Stomach smooth muscle (tissue), 2 donors: ENCODE measurements around the gene PARVB.

Experiments
- H3K27ac ChIP-seq: one replicate; pipeline ENCODE4 v1.7.0; 2013; ENCODE audit warnings: mild to moderate bottlenecking, low read length, inconsistent platforms
- H3K27me3 ChIP-seq, 2 donors: one replicate each; pipeline ENCODE4 v1.7.0; 2013; ENCODE audit warnings: low read length in 2 of 2; ENCODE audit not compliant: insufficient read depth in 2 of 2, control insufficient read depth in 1 of 2
- H3K36me3 ChIP-seq, 2 donors: one replicate each; pipeline ENCODE4 v1.7.0; 2013; ENCODE audit warnings: low read length in 2 of 2; ENCODE audit not compliant: control insufficient read depth in 2 of 2, insufficient read depth in 2 of 2
- H3K4me1 ChIP-seq: one replicate; pipeline ENCODE4 v1.7.0; 2013; ENCODE audit warnings: low read length; ENCODE audit not compliant: control insufficient read depth, insufficient read depth
- H3K4me3 ChIP-seq, 2 donors: one replicate each; pipeline ENCODE4 v1.7.0; 2013; ENCODE audit warnings: low read length in 2 of 2
- H3K9ac ChIP-seq, 2 donors: one replicate each; pipeline ENCODE4 v1.7.0; 2013; ENCODE audit warnings: low read length in 2 of 2, mild to moderate bottlenecking in 1 of 2
- H3K9me3 ChIP-seq, 2 donors: one replicate each; pipeline ENCODE4 v1.7.0; 2013; ENCODE audit warnings: low read length in 2 of 2; ENCODE audit not compliant: control insufficient read depth in 2 of 2
- donor health status: healthy.
- donor health status: Pancreatic carcinoma.

Gene PARVB

DNA sequence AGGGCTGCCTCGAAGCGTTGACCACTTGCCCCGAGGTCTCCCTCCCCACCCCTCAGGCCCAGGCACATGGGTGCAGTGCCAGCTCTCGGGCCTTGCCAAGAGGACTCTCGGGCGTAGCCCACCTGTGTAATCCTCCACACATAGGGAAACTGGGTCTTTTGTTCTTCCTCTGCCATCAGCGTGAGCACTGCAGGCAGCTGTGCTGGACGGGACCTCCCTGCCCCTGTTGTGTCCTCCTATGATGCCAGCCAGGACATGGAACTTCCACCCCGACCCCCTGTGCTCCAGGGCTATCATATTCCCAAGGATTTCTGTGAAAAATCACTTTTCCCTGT lies 66.4 kb downstream of the PARVB start:
- Histone ChIP-seq H3K36me3 (peaks cover 0 to 3% of the 10 kb centered on the region in 2 donors), H3K4me1 (peaks cover 48% of the 10 kb centered on the region), H3K27ac (no peak overlapping the region), H3K9ac (no peak overlapping the region), H3K27me3 (no peaks in the 10 kb centered on the region), H3K9me3 (no peaks in the 10 kb centered on the region), H3K4me3 (no peak overlapping the region)

DNA sequence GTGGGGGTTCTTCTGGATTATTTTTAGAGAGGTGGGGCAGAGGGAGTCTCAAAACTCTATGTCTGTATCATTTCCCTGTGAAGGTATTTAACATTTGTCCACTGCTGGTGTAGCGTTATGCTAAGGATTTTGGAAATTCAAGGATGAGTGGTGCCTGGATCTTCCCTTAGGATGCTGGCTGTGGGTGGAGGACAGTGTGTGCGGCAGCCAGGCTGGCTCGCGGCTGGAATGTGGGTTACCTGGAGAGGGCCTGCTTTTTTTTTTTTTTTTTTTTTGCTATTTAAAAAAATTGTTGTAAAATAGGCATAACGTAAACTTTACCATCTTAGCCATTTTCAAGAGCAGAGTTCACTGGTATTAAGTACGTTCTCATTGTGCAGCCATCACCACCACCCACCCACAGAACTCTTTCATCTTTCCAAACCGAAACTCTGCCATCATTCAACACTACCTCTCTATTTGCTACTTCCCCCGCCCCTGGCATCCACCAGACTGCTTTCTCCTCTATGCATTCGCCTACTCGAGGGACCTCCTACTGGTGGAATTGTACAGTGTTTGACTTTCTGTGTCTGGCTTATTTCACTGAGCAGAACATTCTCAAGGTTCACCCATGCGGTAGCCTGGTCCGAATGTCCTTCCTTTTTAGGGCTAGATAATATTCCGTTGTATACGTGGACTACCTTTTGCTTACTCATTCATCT lies 67.1 kb downstream of the PARVB start:
- Histone ChIP-seq H3K9ac (no peak overlapping the region), H3K36me3 (peaks cover 0 to 3% of the 10 kb centered on the region in 2 donors), H3K9me3 (no peaks in the 10 kb centered on the region), H3K4me3 (no peak overlapping the region), H3K27ac (no peak overlapping the region), H3K4me1 (peaks cover 42% of the 10 kb centered on the region), H3K27me3 (no peaks in the 10 kb centered on the region)

DNA sequence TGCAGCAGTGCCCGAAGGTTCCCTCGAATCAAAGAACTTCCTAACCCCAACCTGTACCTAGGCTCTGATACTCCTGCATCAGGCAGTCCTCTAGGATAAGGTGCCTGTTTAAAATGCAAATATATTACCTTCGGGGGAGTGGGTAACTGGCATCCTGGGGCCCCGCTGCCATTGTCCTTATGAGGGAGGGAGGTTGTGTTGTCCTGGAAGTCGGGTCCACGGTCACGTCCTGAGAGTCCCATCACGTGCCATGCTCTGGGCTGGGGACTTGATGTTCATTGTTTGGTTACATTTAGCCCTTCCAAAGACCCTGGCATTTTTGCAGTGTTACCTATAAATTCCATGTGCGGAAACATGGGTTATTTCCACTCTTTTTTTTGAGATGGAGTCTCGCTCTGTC lies 67.6 kb downstream of the PARVB start:
- no peak overlapping the region for H3K4me3 ChIP-seq
- peaks cover 0 to 3% of the 10 kb centered on the region in 2 donors for H3K36me3 ChIP-seq
- H3K27me3 ChIP-seq: no peaks in the 10 kb centered on the region
- H3K27ac ChIP-seq: no peak overlapping the region
- no peaks in the 10 kb centered on the region for H3K9me3 ChIP-seq
- no peak overlapping the region for H3K9ac ChIP-seq
- peaks cover 36% of the 10 kb centered on the region for H3K4me1 ChIP-seq

DNA sequence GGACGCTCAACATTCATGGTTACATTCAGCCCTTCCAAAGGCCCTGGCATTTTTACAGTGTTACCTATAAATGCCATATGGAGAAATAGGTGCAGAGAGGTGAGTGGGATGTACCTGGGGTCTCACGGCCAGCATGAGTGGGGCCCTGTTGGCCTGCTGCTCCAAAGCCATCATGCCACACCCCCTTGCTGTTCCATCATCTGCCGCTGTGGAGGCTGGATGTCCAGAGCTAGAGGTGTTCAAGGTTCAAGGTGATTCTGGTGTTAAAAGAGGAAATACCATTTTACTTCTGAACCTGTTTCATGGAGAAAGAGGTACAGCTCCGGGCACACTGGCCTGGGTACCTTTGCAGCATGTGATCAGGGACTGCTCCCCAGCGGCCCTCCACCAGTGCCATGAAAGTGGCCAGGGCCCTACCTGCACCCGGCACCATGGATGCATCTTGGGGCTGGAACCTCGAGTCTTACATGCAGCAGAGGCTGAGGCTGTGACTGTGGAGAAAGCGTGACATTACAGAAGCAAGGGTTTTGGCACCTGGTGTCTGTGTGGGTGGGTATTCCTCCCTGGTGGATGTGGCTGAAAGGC lies 68.6 kb downstream of the PARVB start:
- no peak overlapping the region for H3K27ac ChIP-seq
- H3K27me3 ChIP-seq: no peaks in the 10 kb centered on the region
- H3K9ac ChIP-seq: no peak overlapping the region
- H3K4me3 ChIP-seq: no peak overlapping the region
- H3K4me1 ChIP-seq: peaks cover 29% of the 10 kb centered on the region
- peaks cover 0 to 3% of the 10 kb centered on the region in 2 donors for H3K36me3 ChIP-seq
- no peaks in the 10 kb centered on the region for H3K9me3 ChIP-seq

DNA sequence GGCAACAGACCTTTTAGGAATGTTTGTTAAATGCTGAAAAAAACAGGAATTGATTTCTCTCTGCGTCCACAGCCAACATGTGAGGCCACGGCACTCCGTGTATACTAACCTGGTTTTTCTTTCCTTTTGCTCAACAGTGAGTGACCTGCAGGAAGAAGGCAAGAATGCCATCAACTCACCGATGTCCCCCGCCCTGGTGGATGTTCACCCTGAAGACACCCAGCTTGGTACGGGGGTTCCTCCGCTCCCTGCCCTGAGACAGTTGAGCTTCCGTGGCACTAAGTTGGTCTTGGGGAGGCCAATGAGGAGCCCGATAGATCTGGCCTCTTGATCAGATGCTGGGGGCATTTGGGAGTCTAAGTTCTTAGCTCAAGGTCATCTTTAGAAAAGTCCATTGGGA lies 69.7 kb downstream of the PARVB start:
- H3K27ac ChIP-seq: no peak overlapping the region
- H3K9ac ChIP-seq: no peak overlapping the region
- no peak overlapping the region for H3K4me3 ChIP-seq
- H3K36me3 ChIP-seq: peaks cover 0 to 3% of the 10 kb centered on the region in 2 donors
- no peaks in the 10 kb centered on the region for H3K27me3 ChIP-seq
- no peaks in the 10 kb centered on the region for H3K9me3 ChIP-seq
- peaks cover 24% of the 10 kb centered on the region for H3K4me1 ChIP-seq

DNA sequence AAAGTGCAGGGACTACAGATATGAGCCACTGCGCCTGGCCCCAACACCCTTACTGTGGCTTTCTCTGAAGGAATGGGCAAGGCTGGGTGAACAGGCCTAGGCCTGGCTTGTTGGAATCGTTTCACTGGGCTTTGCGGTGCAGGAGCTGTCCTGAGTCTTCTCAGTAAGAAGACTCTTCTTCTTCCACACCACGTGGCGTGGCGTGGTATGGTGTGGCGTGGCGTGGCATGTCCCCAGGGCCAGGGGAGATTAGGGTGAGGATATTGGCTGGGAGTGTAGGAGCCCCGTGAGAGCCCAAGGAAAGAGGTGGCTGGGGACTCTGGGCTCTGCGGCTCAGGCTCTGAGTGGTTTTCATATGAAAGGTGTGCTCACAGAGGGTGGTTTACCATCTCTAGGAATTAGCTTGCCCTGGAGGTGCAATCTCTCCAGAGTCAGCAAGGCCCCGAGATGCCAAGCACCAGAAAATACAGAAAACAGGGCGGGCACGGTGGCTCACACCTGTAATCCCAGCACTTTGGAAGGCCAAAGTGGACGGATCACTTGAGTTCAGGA lies 70.7 kb downstream of the PARVB start:
- Histone ChIP-seq H3K4me3 (no peak overlapping the region), H3K27ac (no peak overlapping the region), H3K27me3 (no peaks in the 10 kb centered on the region), H3K36me3 (peaks cover 0 to 3% of the 10 kb centered on the region in 2 donors), H3K9ac (no peak overlapping the region), H3K4me1 (peaks cover 15% of the 10 kb centered on the region), H3K9me3 (no peaks in the 10 kb centered on the region)

DNA sequence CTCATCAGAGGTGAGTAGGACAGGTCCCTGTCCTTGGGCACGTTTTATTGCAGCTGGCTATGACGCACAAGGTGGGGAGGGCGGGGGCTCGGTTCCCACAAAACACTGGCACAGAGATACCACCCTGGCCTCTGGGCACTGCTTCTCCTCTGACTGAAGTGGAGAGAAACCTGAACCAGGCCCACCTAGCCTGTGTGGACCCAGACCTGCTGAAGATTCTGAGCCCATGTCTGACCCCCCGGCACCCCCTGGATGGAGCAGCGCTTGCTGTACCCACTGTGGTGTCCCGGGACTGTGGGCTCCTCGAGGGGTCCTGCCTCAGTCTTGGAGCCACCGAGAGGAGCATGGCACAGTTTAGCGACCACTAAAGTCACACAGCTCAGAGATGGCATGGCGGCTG lies 72.6 kb downstream of the PARVB start:
- Histone ChIP-seq H3K9ac (no peak overlapping the region), H3K36me3 (peaks cover 0 to 3% of the 10 kb centered on the region in 2 donors), H3K9me3 (no peaks in the 10 kb centered on the region), H3K27ac (no peak overlapping the region), H3K4me1 (no peaks in the 10 kb centered on the region), H3K27me3 (no peaks in the 10 kb centered on the region), H3K4me3 (no peak overlapping the region)

DNA sequence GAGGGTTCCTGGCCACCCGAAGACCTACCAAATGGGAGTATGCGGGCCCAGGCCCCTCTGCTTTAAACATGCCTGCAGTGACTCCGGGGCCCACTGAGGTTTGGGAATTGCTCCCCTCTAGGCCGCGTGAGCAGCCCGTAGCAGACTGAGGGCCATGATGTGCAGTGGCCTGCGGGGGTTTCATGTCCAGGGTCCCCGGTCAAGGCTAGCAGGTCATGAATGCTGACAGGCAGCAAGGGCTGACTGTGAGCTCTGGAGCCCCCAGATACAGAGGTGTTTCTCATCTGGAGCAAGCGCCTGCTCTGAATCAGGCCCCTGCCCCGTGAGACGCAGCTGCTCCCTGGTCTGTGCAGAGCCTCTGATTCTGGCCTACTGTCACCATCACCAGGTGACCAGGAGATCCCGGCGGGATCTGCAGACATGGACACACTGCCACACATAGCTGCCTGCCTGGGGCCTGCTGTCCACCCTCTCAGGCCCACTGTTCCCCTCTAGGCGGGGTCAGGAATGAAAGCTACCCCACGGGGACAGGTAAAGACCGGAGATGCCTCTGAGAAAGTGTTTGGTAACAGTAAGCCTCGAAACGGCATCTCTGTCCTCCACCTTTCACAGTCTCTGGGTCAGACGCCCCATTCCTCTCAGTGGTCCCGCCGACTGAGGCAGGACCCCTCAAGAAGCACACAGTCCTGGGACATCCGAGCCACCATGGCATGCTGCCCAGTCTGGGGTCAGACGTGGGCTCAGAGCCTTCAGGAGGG lies 73.3 kb downstream of the PARVB start:
- Histone ChIP-seq H3K27ac (no peak overlapping the region), H3K27me3 (no peaks in the 10 kb centered on the region), H3K9ac (no peak overlapping the region), H3K9me3 (no peaks in the 10 kb centered on the region), H3K4me1 (no peaks in the 10 kb centered on the region), H3K36me3 (peaks cover 3% of the 10 kb centered on the region in 2 donors), H3K4me3 (no peak overlapping the region)

DNA sequence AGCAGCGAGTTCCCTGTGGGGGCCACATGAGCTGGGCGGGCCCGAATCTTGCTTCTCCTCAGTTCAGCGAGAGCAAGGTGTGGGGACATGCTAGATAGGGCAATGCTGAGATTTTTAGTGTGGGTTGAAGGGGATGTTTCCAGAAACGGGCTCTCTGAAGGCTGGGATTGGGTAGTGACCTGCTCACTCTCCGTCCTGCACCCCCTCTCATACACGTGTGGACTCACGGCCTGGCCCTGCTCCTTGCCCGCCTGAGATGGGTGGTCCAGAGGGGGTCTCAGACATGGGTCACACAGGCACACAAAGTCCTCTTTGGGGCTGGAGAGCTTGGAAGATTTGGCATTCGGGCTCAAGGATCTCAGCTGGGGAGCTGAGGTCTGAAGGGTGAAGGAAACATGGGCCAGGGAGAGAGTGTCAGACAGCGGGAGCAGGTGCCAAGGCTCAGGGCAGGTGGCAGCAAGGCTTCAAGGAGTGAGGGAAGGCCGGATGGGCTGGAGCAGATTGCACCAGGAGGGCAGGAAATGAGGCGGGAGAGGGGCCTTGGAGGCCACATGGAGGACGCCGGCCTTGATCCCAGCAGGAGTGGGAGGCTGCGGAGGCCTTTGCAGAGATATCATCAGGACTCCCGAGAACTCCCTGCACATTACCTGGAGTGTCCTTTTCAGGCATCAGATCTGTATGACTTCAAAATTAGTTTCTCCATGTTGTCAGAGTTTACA lies 74.1 kb downstream of the PARVB start:
- no peak overlapping the region for H3K27ac ChIP-seq
- peaks cover 3% of the 10 kb centered on the region in 2 donors for H3K36me3 ChIP-seq

DNA sequence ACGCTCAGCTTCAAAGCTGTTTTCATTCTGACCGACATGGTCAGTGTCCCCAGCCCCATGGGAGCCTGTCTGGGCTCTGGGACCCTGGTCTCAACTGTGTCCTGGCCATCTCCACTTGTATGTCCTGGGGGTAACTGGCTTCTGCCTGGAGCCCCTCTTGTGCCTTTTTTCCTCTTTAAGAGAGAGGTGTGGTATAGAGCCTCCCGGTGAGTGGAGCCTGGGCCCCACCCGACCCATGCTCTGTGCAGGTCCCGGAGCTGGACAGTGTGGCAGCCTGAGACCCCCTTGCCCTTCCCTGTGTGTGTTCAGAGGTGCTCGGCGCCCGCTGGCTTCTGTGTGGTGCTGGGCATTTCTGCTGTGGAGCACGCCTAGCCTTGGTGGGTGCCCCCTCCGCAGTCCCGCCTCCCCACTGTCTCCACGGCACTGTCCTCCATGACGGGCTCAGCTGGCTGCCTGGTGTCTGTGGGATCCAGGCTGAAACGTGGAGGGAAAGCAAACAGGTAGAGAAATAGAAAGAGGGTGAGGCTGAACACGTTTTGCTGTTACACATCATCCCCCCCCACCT lies 74.9 kb downstream of the PARVB start:
- H3K27me3 ChIP-seq: no peaks in the 10 kb centered on the region
- no peaks in the 10 kb centered on the region for H3K4me1 ChIP-seq
- H3K36me3 ChIP-seq: peaks cover 3% of the 10 kb centered on the region in 2 donors
- no peaks in the 10 kb centered on the region for H3K9me3 ChIP-seq
- no peak overlapping the region for H3K27ac ChIP-seq
- no peak overlapping the region for H3K9ac ChIP-seq
- no peak overlapping the region for H3K4me3 ChIP-seq

More for the DNA sequence above, 74.1 kb downstream of the PARVB start:
- H3K9me3 ChIP-seq: no peaks in the 10 kb centered on the region
- H3K9ac ChIP-seq: no peak overlapping the region
- no peaks in the 10 kb centered on the region for H3K4me1 ChIP-seq
- H3K4me3 ChIP-seq: no peak overlapping the region
- no peaks in the 10 kb centered on the region for H3K27me3 ChIP-seq
